ENCODE data around the gene PRCD.

DNA sequence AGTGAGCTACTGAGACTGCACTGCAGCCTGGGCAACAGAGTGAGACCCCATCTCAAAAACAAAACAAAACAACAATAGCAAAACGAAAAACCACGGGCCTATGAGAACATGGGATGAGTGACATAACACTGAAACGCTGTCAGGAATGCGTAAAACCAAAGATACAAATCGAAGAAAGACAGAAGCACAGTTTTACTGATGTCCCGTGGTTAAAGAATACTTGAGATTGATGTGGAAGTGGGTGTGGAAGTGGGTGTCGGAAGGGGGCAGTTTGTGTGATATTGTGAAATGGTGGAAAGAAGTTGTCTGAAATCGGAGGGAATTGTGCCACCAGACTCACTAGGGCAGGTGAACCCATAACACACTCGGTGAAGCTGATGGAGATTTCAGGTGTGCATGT lies 36.3 kb downstream of the PRCD start:
- TF ChIP-seq ARNTL (CRISPR knock-in tag; IDR thresholded peaks at IDR 0.05; ENCODE audit: borderline replicate concordance, low read depth): no peak
- TF ChIP-seq ZNF565 (CRISPR knock-in tag; conservative IDR thresholded peaks at IDR 0.05; ENCODE audit: low read depth): no peak
- no peak for TF ChIP-seq ZC3H10 (CRISPR knock-in tag; IDR thresholded peaks at IDR 0.05)
- TF ChIP-seq, protein P1, sequence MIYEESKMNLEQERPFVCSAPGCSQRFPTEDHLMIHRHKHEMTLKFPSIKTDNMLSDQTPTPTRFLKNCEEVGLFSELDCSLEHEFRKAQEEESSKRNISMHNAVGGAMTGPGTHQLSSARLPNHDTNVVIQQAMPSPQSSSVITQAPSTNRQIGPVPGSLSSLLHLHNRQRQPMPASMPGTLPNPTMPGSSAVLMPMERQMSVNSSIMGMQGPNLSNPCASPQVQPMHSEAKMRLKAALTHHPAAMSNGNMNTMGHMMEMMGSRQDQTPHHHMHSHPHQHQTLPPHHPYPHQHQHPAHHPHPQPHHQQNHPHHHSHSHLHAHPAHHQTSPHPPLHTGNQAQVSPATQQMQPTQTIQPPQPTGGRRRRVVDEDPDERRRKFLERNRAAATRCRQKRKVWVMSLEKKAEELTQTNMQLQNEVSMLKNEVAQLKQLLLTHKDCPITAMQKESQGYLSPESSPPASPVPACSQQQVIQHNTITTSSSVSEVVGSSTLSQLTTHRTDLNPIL (CRISPR knock-in tag; IDR thresholded peaks at IDR 0.05; ENCODE audit: low read depth): no peak
- TF ChIP-seq ESRRG (CRISPR knock-in tag; IDR thresholded peaks at IDR 0.05): no peak
- TF ChIP-seq, protein P2, sequence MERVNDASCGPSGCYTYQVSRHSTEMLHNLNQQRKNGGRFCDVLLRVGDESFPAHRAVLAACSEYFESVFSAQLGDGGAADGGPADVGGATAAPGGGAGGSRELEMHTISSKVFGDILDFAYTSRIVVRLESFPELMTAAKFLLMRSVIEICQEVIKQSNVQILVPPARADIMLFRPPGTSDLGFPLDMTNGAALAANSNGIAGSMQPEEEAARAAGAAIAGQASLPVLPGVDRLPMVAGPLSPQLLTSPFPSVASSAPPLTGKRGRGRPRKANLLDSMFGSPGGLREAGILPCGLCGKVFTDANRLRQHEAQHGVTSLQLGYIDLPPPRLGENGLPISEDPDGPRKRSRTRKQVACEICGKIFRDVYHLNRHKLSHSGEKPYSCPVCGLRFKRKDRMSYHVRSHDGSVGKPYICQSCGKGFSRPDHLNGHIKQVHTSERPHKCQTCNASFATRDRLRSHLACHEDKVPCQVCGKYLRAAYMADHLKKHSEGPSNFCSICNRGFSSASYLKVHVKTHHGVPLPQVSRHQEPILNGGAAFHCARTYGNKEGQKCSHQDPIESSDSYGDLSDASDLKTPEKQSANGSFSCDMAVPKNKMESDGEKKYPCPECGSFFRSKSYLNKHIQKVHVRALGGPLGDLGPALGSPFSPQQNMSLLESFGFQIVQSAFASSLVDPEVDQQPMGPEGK (CRISPR knock-in tag; IDR thresholded peaks at IDR 0.05; ENCODE audit: borderline replicate concordance): no peak
- TF ChIP-seq OSR1 (CRISPR knock-in tag; IDR thresholded peaks at IDR 0.05): no peak
- TF ChIP-seq BACH2 (CRISPR knock-in tag; IDR thresholded peaks at IDR 0.05; ENCODE audit: borderline replicate concordance): no peak
